HG03521 (cell line): ENCODE data around the gene DMRTA2.

Experiments
- ATAC-seq: cut with Tn5 transposase; IDR thresholded peaks from one replicate; pipeline ENCODE4 v1.9.1; 2021; ENCODE audit warnings: mild to moderate bottlenecking, moderate library complexity; ENCODE audit not compliant: unreplicated experiment

The DMRTA2 gene

GRCh38 chr1:50422946-50423669, at the start of gene DMRTA2:
Gene DMRTA2 (minus strand): TSS chr1:50423443. CDS start chr1:50421536, 1,907 bp downstream.
- no peak for ATAC-seq

GRCh38 chr1:50471967-50472366, 48.7 kb upstream of the DMRTA2 start:
- no peak for ATAC-seq

- ATAC-seq = no peak
These were observed 39.7 kb upstream of the DMRTA2 start for GRCh38 chr1:50462964-50463363.

GRCh38 chr1:50458507-50458906, 35.3 kb upstream of the DMRTA2 start:
- ATAC-seq = no peak

- no peak for ATAC-seq
These were observed 31.7 kb upstream of the DMRTA2 start for GRCh38 chr1:50454911-50455310.

GRCh38 chr1:50453266-50453665, 30.0 kb upstream of the DMRTA2 start:
- ATAC-seq = no peak

GRCh38 chr1:50452700-50453099, 29.5 kb upstream of the DMRTA2 start:
- no peak for ATAC-seq

GRCh38 chr1:50450861-50451653, 27.8 kb upstream of the DMRTA2 start:
- no peak for ATAC-seq

- no peak for ATAC-seq
These were observed 24.7 kb upstream of the DMRTA2 start for GRCh38 chr1:50447961-50448360.

- ATAC-seq = no peak
These were observed 17.9 kb upstream of the DMRTA2 start for GRCh38 chr1:50441183-50441582.

GRCh38 chr1:50438945-50439344, 15.7 kb upstream of the DMRTA2 start:
- no peak for ATAC-seq

- no peak for ATAC-seq
These were observed 13.2 kb upstream of the DMRTA2 start for GRCh38 chr1:50436489-50436888.

GRCh38 chr1:50430010-50430405, 6.8 kb upstream of the DMRTA2 start:
- no peak for ATAC-seq

- no peak for ATAC-seq
These were observed 4.9 kb upstream of the DMRTA2 start for GRCh38 chr1:50427818-50428779.

GRCh38 chr1:50427086-50427817, 4.0 kb upstream of the DMRTA2 start:
- ATAC-seq = no peak

- no peak for ATAC-seq
These were observed 3.5 kb upstream of the DMRTA2 start for GRCh38 chr1:50426702-50427085.

GRCh38 chr1:50426108-50426700, 3.0 kb upstream of the DMRTA2 start:
- no peak for ATAC-seq

- ATAC-seq = no peak
These were observed 2.3 kb upstream of the DMRTA2 start for GRCh38 chr1:50425376-50426107.

GRCh38 chr1:50424884-50425375, 1.7 kb upstream of the DMRTA2 start:
- ATAC-seq = no peak
